K562 (cell line): ENCODE results near the gene SCN8A. TPM values are rescaled to one million over a fixed set of nuclear protein-coding genes. Genes with fewer than 3 reads are reported as not detected.

Experiments used
- AFF4 ChIP-seq: sonication (generic); formaldehyde crosslinking; IDR thresholded peaks from 2 replicates; pipeline ENCODE4 v1.8.0; 2023; ENCODE audit warnings: mild to moderate bottlenecking, missing genetic modification reagents
- ATF7 ChIP-seq: fragments of 450-650 bp; IDR thresholded peaks from 2 replicates; pipeline ENCODE4 v1.7.1; 2014; ENCODE audit warnings: mild to moderate bottlenecking, moderate library complexity
- CTBP1 ChIP-seq: fragments of 450-650 bp; IDR thresholded peaks from 2 replicates; pipeline ENCODE4 v1.6.1; 2016; ENCODE audit warnings: borderline replicate concordance
- FOXK2 ChIP-seq, 2 experiments: fragments of 450-650 bp; IDR thresholded peaks in 1 of 2; conservative IDR thresholded peaks in 1 of 2; 2 replicates each; pipeline ENCODE4 v1.6.1; 2016; ENCODE audit warnings: low read depth in 2 of 2, mild to moderate bottlenecking in 1 of 2
- LEF1 ChIP-seq: fragments of 450-650 bp; IDR thresholded peaks from 2 replicates; pipeline ENCODE4 v1.6.1; 2016; ENCODE audit warnings: mild to moderate bottlenecking
- MEIS2 ChIP-seq: fragments of 450-650 bp; IDR thresholded peaks from 2 replicates; pipeline ENCODE4 v1.6.1; 2014; ENCODE audit warnings: mild to moderate bottlenecking; ENCODE audit not compliant: partially characterized antibody
- NFE2 ChIP-seq: IDR thresholded peaks from 2 replicates; pipeline ENCODE4 v1.6.1; 2014; ENCODE audit warnings: antibody characterized with exemption, low read depth
- NFE2L1 ChIP-seq: fragments of 450-650 bp; IDR thresholded peaks from 2 replicates; pipeline ENCODE4 v1.6.1; 2016; ENCODE audit warnings: missing genetic modification characterization, low read depth, mild to moderate bottlenecking, missing compliant biosample characterization, moderate library complexity, borderline replicate concordance
- NFYB ChIP-seq: IDR thresholded peaks from 2 replicates; pipeline ENCODE4 v1.6.1; 2011; ENCODE audit warnings: mild to moderate bottlenecking, moderate library complexity; ENCODE audit not compliant: insufficient read length; ENCODE audit errors: extremely low read depth
- RBBP5 ChIP-seq: fragments of 200-600 bp; sonication (generic); IDR thresholded peaks from 2 replicates; pipeline ENCODE4 v1.6.1; 2012; ENCODE audit warnings: borderline replicate concordance, mild to moderate bottlenecking, low read length, control low read depth, inconsistent platforms; ENCODE audit not compliant: insufficient read depth, poor library complexity, severe bottlenecking
- SMAD4 ChIP-seq: fragments of 250-450 bp; sonication (Bioruptor Pico); conservative IDR thresholded peaks from 2 replicates; pipeline ENCODE4 v1.8.0; 2021; ENCODE audit warnings: inconsistent platforms, mild to moderate bottlenecking, moderate library complexity
- SPI1 ChIP-seq: IDR thresholded peaks from 2 replicates; pipeline ENCODE4 v1.6.1; 2011; ENCODE audit warnings: low read depth, low read length, control low read depth, borderline replicate concordance
- TFAP4 ChIP-seq: sonication (generic); formaldehyde crosslinking; IDR thresholded peaks from 2 replicates; pipeline ENCODE4 v1.8.0; 2022; ENCODE audit warnings: missing genetic modification reagents, mild to moderate bottlenecking, moderate library complexity, borderline replicate concordance
- ZNF695 ChIP-seq: fragments of 450-650 bp; formaldehyde crosslinking; IDR thresholded peaks from 2 replicates; pipeline ENCODE4 v1.4.0; 2020; ENCODE audit warnings: mild to moderate bottlenecking, moderate library complexity
- polyA plus RNA-seq, 8 experiments: library from polyadenylated mRNA; depleted of rRNA in 4 of 8; stranded (reverse) in 5 of 8; unstranded in 3 of 8; fragments of >200 nt; fragmentation: Nextera tagmentation in 2 of 8; fragmentation: Illumina TruSeq in 1 of 8; extraction: Ambion mirVana in 2 of 8; extraction: Trizol in 1 of 8; gene quantifications; 2 replicates each; pipeline versions ENCODE4 v1.2.1 to v1.2.3, GENCODE V29; 2011 to 2014; ENCODE audit warnings: inconsistent platforms in 1 of 8, missing spikeins in 1 of 8
- total RNA-seq, 7 experiments: library from RNA; depleted of rRNA in 6 of 7; stranded (reverse); fragments of >200 nt in 6 of 7; fragmentation: Illumina TruSeq in 2 of 7; extraction: Trizol in 2 of 7; gene quantifications; 2 replicates each; pipeline versions ENCODE4 v1.2.1 to v1.2.3, GENCODE V29; 2011 to 2021; ENCODE audit warnings: low replicate concordance in 1 of 7
- TF ChIP-seq, protein P1 (sequence below): fragments of 450-650 bp; formaldehyde crosslinking; IDR thresholded peaks from 2 replicates; pipeline ENCODE4 v1.4.0; 2020; ENCODE audit warnings: mild to moderate bottlenecking, moderate library complexity
- TF ChIP-seq, protein P2 (sequence below): fragments of 450-650 bp; IDR thresholded peaks from 2 replicates; pipeline ENCODE4 v1.6.1; 2018; ENCODE audit not compliant: partially characterized antibody

The SCN8A gene
- total and polyA plus RNA-seq, 9 of the 15 experiments (the other 6 are each of a cell fraction or from before 2014, with no cell fraction given), result 0.03 to 0.29 (median 0.15) TPM; not detected in 1

GRCh38 chr12:51827925-51828818 is 237.1 kb downstream of the SCN8A start (continued):
- TF ChIP-seq NFE2L1 (tag) (no peak), LEF1 (0 out of 2 replicates have a peak, but pooled peaks have one; percentile 27), SPI1 (peak; percentile 83; the same call in 1 of the 2 replicates), FOXK2 (conservative IDR thresholded peaks at IDR 0.05 in 1 of 2, IDR thresholded peaks at IDR 0.05 in 1 of 2; ENCODE audit: low read depth in 2 of 2) (peak in 1 of 2 experiments; percentile 41; a peak in 1 of 4 replicates), SMAD4 (CRISPR knock-in tag) (peak; percentile 55; the same call in 1 of the 2 replicates), RBBP5 (peak; percentile 25), AFF4 (CRISPR knock-in tag) (no peak), NFE2 (peak; percentile 66), TFAP4 (CRISPR knock-in tag) (peak; percentile 63; the same call in 1 of the 2 replicates), ZNF695 (CRISPR knock-in tag) (no peak), MEIS2 (peak; percentile 12), NFYB (no peak), CTBP1 (peak; percentile 67), ATF7 (peak; percentile 57; the same call in 1 of the 2 replicates)
- TF ChIP-seq, protein P1, sequence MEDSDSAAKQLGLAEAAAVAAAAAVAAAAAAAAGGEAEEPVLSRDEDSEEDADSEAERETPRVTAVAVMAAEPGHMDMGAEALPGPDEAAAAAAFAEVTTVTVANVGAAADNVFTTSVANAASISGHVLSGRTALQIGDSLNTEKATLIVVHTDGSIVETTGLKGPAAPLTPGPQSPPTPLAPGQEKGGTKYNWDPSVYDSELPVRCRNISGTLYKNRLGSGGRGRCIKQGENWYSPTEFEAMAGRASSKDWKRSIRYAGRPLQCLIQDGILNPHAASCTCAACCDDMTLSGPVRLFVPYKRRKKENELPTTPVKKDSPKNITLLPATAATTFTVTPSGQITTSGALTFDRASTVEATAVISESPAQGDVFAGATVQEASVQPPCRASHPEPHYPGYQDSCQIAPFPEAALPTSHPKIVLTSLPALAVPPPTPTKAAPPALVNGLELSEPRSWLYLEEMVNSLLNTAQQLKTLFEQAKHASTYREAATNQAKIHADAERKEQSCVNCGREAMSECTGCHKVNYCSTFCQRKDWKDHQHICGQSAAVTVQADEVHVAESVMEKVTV (CRISPR knock-in tag), result no peak
- TF ChIP-seq, protein P2, sequence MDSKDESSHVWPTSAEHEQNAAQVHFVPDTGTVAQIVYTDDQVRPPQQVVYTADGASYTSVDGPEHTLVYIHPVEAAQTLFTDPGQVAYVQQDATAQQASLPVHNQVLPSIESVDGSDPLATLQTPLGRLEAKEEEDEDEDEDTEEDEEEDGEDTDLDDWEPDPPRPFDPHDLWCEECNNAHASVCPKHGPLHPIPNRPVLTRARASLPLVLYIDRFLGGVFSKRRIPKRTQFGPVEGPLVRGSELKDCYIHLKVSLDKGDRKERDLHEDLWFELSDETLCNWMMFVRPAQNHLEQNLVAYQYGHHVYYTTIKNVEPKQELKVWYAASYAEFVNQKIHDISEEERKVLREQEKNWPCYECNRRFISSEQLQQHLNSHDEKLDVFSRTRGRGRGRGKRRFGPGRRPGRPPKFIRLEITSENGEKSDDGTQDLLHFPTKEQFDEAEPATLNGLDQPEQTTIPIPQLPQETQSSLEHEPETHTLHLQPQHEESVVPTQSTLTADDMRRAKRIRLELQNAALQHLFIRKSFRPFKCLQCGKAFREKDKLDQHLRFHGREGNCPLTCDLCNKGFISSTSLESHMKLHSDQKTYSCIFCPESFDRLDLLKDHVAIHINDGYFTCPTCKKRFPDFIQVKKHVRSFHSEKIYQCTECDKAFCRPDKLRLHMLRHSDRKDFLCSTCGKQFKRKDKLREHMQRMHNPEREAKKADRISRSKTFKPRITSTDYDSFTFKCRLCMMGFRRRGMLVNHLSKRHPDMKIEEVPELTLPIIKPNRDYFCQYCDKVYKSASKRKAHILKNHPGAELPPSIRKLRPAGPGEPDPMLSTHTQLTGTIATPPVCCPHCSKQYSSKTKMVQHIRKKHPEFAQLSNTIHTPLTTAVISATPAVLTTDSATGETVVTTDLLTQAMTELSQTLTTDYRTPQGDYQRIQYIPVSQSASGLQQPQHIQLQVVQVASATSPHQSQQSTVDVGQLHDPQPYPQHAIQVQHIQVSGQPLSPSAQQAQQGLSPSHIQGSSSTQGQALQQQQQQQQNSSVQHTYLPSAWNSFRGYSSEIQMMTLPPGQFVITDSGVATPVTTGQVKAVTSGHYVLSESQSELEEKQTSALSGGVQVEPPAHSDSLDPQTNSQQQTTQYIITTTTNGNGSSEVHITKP, result peak; percentile 37
